Glutamatergic neuron (in vitro differentiated cells): ENCODE measurements around the gene NEDD1. TPM values are rescaled to one million over a fixed set of nuclear protein-coding genes. Genes with fewer than 3 reads are reported as not detected.

Experiments used
- DNase-seq: peaks from one replicate; pipeline ENCODE4 v3.0.0; 2022
- H3K27ac Mint-ChIP-seq: one replicate; pipeline ENCODE4 v1.8.0; 2020; ENCODE audit warnings: mild to moderate bottlenecking, mixed read lengths, inconsistent platforms; ENCODE audit not compliant: unreplicated experiment
- H3K27me3 Mint-ChIP-seq: one replicate; pipeline ENCODE4 v1.8.0; 2020; ENCODE audit warnings: mild to moderate bottlenecking, moderate library complexity, mixed read lengths, inconsistent platforms; ENCODE audit not compliant: unreplicated experiment
- H3K36me3 Mint-ChIP-seq: one replicate; pipeline ENCODE4 v1.8.0; 2020; ENCODE audit warnings: mild to moderate bottlenecking, mixed read lengths, inconsistent platforms; ENCODE audit not compliant: unreplicated experiment
- H3K4me1 Mint-ChIP-seq: one replicate; pipeline ENCODE4 v1.8.0; 2020; ENCODE audit warnings: mild to moderate bottlenecking, low read depth, mixed read lengths, inconsistent platforms; ENCODE audit not compliant: unreplicated experiment
- H3K4me3 Mint-ChIP-seq: one replicate; pipeline ENCODE4 v1.8.0; 2020; ENCODE audit warnings: mild to moderate bottlenecking, mixed read lengths, inconsistent platforms; ENCODE audit not compliant: unreplicated experiment
- H3K9me3 Mint-ChIP-seq: one replicate; pipeline ENCODE4 v1.8.0; 2020; ENCODE audit warnings: mild to moderate bottlenecking, moderate library complexity, mixed read lengths, inconsistent platforms; ENCODE audit not compliant: unreplicated experiment
- total RNA-seq: library from RNA; stranded (reverse); fragmentation: NEBNext Ultra II Directional; extraction: Animal tissue kit (Norgen Biotek cat#: 25700); gene quantifications from one replicate; pipeline ENCODE4 v1.2.1, GENCODE V29; 2021; ENCODE audit not compliant: unreplicated experiment
- TF ChIP-seq, protein P1 (sequence below): fragments of 200-600 bp; sonication (generic); IDR thresholded peaks from one replicate; pipeline ENCODE4 v1.5.0; 2021; ENCODE audit not compliant: partially characterized antibody, unreplicated experiment

Gene NEDD1
- total RNA-seq, 1 donor from 2014 or later: 11.4 TPM

DNA sequence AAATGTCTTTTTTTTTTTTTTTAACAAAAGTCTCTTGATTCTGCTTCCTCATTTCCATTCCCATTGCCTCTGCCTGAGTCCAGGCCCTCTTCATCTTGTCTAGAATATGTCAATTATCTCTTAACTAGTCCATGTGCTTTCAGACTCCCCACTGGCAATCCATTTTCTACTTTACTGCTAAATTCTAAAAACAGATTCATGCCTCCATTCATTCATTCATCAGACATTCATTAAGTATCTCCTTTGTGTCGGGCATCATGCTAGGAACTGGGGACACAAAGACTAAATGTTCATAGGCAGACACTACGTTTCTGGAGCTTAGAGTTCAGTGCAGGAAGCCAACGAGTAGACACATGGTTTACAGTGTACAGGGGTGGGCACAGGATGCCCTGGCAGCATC is 9.6 kb upstream of the NEDD1 start:
- no peak overlapping the region for H3K4me3 Mint-ChIP-seq
- H3K36me3 Mint-ChIP-seq: no peaks in the 10 kb centered on the region
- no peak overlapping the region for H3K27ac Mint-ChIP-seq
- H3K9me3 Mint-ChIP-seq: peaks cover under 1% of the 10 kb centered on the region
- DNase-seq: no peak
- TF ChIP-seq, protein P1, sequence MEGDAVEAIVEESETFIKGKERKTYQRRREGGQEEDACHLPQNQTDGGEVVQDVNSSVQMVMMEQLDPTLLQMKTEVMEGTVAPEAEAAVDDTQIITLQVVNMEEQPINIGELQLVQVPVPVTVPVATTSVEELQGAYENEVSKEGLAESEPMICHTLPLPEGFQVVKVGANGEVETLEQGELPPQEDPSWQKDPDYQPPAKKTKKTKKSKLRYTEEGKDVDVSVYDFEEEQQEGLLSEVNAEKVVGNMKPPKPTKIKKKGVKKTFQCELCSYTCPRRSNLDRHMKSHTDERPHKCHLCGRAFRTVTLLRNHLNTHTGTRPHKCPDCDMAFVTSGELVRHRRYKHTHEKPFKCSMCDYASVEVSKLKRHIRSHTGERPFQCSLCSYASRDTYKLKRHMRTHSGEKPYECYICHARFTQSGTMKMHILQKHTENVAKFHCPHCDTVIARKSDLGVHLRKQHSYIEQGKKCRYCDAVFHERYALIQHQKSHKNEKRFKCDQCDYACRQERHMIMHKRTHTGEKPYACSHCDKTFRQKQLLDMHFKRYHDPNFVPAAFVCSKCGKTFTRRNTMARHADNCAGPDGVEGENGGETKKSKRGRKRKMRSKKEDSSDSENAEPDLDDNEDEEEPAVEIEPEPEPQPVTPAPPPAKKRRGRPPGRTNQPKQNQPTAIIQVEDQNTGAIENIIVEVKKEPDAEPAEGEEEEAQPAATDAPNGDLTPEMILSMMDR: no peak
- H3K4me1 Mint-ChIP-seq: no peaks in the 10 kb centered on the region
- H3K27me3 Mint-ChIP-seq: no peaks in the 10 kb centered on the region

DNA sequence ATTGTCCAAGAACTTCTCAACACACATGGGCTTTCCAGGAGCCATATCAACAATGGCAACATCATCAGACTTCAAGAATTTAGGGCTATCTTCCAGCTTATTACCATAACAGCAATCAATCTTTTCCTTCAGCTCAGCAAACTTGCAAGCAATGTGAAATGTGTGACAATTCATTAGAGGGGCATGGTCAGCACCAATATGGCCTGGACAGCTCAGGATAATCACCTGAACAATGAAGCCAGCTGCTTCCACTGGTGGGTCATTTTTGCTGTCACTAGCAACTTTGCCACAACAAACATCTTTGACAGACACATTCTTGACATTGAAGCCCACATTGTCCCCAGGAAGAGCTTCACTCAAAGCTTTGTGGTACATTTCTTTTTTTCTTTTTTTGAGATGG is 5.9 kb upstream of the NEDD1 start:
- DNase-seq: no peak
- H3K27me3 Mint-ChIP-seq: no peaks in the 10 kb centered on the region
- TF ChIP-seq, protein P1: no peak
- H3K4me1 Mint-ChIP-seq: no peaks in the 10 kb centered on the region
- H3K36me3 Mint-ChIP-seq: no peaks in the 10 kb centered on the region
- no peak overlapping the region for H3K4me3 Mint-ChIP-seq
- H3K9me3 Mint-ChIP-seq: no peaks in the 10 kb centered on the region
- H3K27ac Mint-ChIP-seq: no peak overlapping the region

DNA sequence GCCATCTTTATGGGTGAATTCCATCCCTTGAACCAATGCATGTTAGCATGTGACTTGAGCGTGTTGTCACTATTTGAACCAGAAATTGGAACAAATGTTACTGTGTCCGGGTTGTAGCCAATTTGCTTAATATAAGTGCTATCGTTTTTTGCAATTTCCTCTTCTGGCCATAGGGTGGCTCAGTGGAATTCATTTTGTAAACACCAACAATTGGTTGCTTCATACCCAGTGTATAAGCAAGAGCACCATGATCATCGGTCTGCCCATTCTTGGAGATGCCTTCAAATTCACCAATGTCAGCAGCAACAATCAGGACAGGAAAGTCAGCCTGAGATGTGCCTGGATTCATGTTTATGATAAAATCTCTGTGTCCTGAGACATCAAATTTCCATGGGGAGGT is 5.0 kb upstream of the NEDD1 start:
- no peak overlapping the region for H3K27ac Mint-ChIP-seq
- TF ChIP-seq, protein P1: no peak
- H3K9me3 Mint-ChIP-seq: no peaks in the 10 kb centered on the region
- H3K4me3 Mint-ChIP-seq: no peak overlapping the region
- DNase-seq: no peak
- H3K4me1 Mint-ChIP-seq: no peaks in the 10 kb centered on the region
- H3K27me3 Mint-ChIP-seq: no peaks in the 10 kb centered on the region
- H3K36me3 Mint-ChIP-seq: no peaks in the 10 kb centered on the region

DNA sequence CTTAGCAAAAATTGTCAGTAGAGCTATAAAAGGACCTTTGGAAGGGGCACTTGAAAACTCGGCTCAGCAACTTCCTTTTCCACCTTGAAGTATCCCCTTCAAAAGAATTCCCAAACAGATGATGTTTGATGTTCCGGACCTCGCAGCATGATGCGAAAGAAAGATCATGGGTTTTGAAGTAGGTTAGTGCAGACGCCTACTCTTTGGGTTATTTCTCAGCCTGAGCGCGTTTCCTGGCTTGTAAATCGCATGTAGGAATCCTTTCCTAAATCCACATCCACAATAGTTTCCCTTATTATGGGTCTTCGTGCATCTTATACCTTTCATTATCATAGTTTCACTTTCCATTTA is 584 bp upstream of the NEDD1 start:
- DNase-seq: no peak
- no peaks in the 10 kb centered on the region for H3K9me3 Mint-ChIP-seq
- peak overlapping the region; percentile 84 for H3K4me3 Mint-ChIP-seq
- TF ChIP-seq, protein P1: no peak
- peak overlapping the region; percentile 77 for H3K27ac Mint-ChIP-seq
- H3K4me1 Mint-ChIP-seq: peaks cover 8% of the 10 kb centered on the region
- H3K36me3 Mint-ChIP-seq: no peaks in the 10 kb centered on the region
- peaks cover 2% of the 10 kb centered on the region for H3K27me3 Mint-ChIP-seq

DNA sequence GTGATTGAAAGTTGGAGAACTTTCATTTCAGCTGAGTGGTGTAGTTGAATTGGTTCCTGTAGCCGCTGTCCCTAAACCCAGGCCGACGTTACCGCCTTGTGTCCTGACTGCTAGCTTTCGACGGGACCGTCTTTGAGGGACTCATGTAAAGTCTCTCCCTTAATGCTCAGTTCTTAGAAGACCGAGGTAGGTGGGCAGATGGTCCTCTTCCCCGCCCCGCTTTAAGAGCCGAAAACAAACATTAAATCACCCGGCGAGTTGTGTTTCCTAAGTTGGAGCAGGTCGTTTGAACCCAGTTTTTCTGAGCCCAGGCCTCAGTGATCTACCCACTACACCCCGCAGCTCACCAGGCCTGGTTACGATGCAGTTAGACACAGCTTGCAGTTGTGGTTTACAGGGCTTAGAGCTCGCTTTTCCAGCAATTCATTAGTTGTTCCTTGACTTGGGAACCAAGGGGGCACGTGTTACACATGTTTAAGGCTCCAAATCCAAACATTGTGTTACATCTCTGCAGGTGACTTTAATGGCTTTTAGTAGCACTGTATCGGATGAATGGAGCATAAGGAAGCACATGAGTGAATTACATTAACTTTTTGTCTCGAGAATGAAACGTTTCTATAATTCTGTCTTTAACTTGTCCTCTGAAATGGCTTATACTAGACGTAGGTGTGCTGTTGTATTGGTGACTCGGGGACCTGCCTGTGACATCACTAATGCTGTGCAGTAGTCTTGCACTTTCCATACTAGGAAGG is 790 bp downstream of the NEDD1 start:
- TF ChIP-seq, protein P1: no peak
- Mint-ChIP-seq H3K27ac (peak overlapping the region; percentile 71), H3K27me3 (peaks cover 2% of the 10 kb centered on the region), H3K4me3 (peak overlapping the region; percentile 92), H3K9me3 (no peaks in the 10 kb centered on the region), H3K36me3 (no peaks in the 10 kb centered on the region), H3K4me1 (peaks cover 8% of the 10 kb centered on the region)
- DNase-seq: no peak
